Measurements from ENCODE around the gene PTPRD.

- TF ChIP-seq POLR2AphosphoS5 (IDR thresholded peaks at IDR 0.05; ENCODE audit: low read depth) (no peak), EZH2 (IDR thresholded peaks at IDR 0.05; ENCODE audit: low read depth, unreplicated experiment) (no peak), CTCF (conservative IDR thresholded peaks at IDR 0.05; ENCODE audit: low read depth in 2 of 2) (no peak), REST (IDR thresholded peaks at IDR 0.05; ENCODE audit: unreplicated experiment) (no peak), ZNF331 (CRISPR knock-in tag; IDR thresholded peaks at IDR 0.05; ENCODE audit: low read depth) (no peak), EZH2phosphoT487 (IDR thresholded peaks at IDR 0.05; ENCODE audit: unreplicated experiment) (no peak), CREB1 (CRISPR knock-in tag; IDR thresholded peaks at IDR 0.05; ENCODE audit: low read depth) (no peak), ZNF462 (CRISPR knock-in tag; IDR thresholded peaks at IDR 0.05) (no peak), JUNB (IDR thresholded peaks at IDR 0.05; ENCODE audit: unreplicated experiment) (no peak)
These were observed 1558.3 kb downstream of the PTPRD start for GRCh38 chr9:9054354-9054992.
